Measurements from ENCODE around the gene SYT3.
"Not testable (repeated sequence)": the region's sequence is repeated elsewhere in the genome, so short reads cannot be mapped to it uniquely, and the experiment has no call there.

The SYT3 gene

GRCh38 chr19:50606059-50606836, 33.4 kb downstream of the SYT3 start:
- peak in 16 of 56 donors; percentile 2 to 57 (median 21) for DNase-seq

- DNase-seq, result peak in 2 of 56 donors; percentile 2 to 12
Measured at GRCh38 chr19:50604264-50605073, 35.2 kb downstream of the SYT3 start.

- DNase-seq, result no peak
Measured at GRCh38 chr19:50602935-50603334, 36.7 kb downstream of the SYT3 start.

- no peak for DNase-seq
Measured at GRCh38 chr19:50602496-50602895, 37.2 kb downstream of the SYT3 start.

GRCh38 chr19:50602089-50602422, 37.6 kb downstream of the SYT3 start:
- no peak for DNase-seq

- DNase-seq, result no peak
Measured at GRCh38 chr19:50601407-50602088, 38.1 kb downstream of the SYT3 start.

GRCh38 chr19:50599427-50599826, 40.3 kb downstream of the SYT3 start:
- DNase-seq, result no peak

- no peak for DNase-seq
Measured at GRCh38 chr19:50590191-50590590, 49.5 kb downstream of the SYT3 start.

- DNase-seq, result not testable (repeated sequence)
Measured at GRCh38 chr19:50581795-50582660, 57.7 kb downstream of the SYT3 start.

GRCh38 chr19:50580970-50581634, 58.6 kb downstream of the SYT3 start:
- no peak for DNase-seq

GRCh38 chr19:50580240-50580639, 59.4 kb downstream of the SYT3 start:
- DNase-seq, result no peak

- not testable (repeated sequence) for DNase-seq
Measured at GRCh38 chr19:50576769-50577168, 62.9 kb downstream of the SYT3 start.

GRCh38 chr19:50573741-50574461, 65.8 kb downstream of the SYT3 start:
- no peak for DNase-seq

Measured in amygdala (tissue), 56 donors.